ENCODE results near the gene CNTN5. TPM values are rescaled to one million over a fixed set of nuclear protein-coding genes. Genes with fewer than 3 reads are reported as not detected.

The CNTN5 gene
- total RNA-seq, 3 donors from 2014 or later (not counting 1 experiment from before 2014, with no cell fraction given) = not detected

GRCh38 chr11:99241066-99241465, 220.3 kb downstream of the CNTN5 start:
- Mint-ChIP-seq H3K4me3 (no peak overlapping the region), H3K27ac (no peak overlapping the region), H3K9me3 (peaks cover 10 to 19% of the 10 kb centered on the region in 2 donors), H3K4me1 (no peaks in the 10 kb centered on the region), H3K36me3 (no peaks in the 10 kb centered on the region), H3K27me3 (ENCODE audit: low read depth in 2 of 2) (no peaks in the 10 kb centered on the region)
- Histone ChIP-seq H3K27ac (ENCODE audit: low read length) (no peak overlapping the region), H3K4me1 (ENCODE audit: control insufficient read depth, insufficient read depth, low read length) (no peaks in the 10 kb centered on the region), H3K4me3 (ENCODE audit: low read length) (no peak overlapping the region), H3K9me3 (ENCODE audit: control insufficient read depth, insufficient read depth, low read length) (peaks cover under 1% of the 10 kb centered on the region), H3K36me3 (ENCODE audit: control insufficient read depth, insufficient read depth, low read length) (no peaks in the 10 kb centered on the region), H3K27me3 (ENCODE audit: control insufficient read depth, insufficient read depth, low read length) (no peaks in the 10 kb centered on the region)
- ATAC-seq (no peak), DNase-seq (no peak)
- intact Hi-C loops (cut with micrococcal nuclease) = no loop called here
- TF ChIP-seq, protein P1, sequence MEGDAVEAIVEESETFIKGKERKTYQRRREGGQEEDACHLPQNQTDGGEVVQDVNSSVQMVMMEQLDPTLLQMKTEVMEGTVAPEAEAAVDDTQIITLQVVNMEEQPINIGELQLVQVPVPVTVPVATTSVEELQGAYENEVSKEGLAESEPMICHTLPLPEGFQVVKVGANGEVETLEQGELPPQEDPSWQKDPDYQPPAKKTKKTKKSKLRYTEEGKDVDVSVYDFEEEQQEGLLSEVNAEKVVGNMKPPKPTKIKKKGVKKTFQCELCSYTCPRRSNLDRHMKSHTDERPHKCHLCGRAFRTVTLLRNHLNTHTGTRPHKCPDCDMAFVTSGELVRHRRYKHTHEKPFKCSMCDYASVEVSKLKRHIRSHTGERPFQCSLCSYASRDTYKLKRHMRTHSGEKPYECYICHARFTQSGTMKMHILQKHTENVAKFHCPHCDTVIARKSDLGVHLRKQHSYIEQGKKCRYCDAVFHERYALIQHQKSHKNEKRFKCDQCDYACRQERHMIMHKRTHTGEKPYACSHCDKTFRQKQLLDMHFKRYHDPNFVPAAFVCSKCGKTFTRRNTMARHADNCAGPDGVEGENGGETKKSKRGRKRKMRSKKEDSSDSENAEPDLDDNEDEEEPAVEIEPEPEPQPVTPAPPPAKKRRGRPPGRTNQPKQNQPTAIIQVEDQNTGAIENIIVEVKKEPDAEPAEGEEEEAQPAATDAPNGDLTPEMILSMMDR (IDR thresholded peaks at IDR 0.05) = no peak
- WGBS (ENCODE audit: insufficient coverage) = 91% methylated on average over 1 of the region's 2 CpGs

DNA sequence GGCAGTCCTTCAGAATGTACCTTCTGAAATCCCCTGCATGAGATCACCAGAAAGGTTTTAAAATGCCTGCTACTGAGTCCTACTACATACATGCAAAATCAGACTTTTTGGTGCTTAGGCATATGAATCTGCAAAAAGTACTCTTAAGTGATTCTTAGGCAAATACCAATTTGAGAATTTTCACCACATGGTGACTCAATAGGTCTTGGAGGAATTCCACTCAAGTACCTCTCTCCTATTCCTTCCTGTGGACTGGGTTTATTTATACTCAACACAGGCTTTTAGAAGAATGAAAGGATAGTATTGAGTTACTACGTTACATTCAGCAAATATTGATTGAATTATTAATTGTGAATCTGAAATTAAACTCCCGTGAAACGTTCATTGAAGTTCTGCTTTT, 223.9 kb downstream of the CNTN5 start:
- Mint-ChIP-seq H3K4me3 (no peak overlapping the region), H3K4me1 (no peaks in the 10 kb centered on the region), H3K36me3 (no peaks in the 10 kb centered on the region), H3K27ac (no peak overlapping the region), H3K27me3 (ENCODE audit: low read depth in 2 of 2) (no peaks in the 10 kb centered on the region), H3K9me3 (peaks cover 10 to 22% of the 10 kb centered on the region in 2 donors)
- Histone ChIP-seq H3K4me1 (ENCODE audit: control insufficient read depth, insufficient read depth, low read length) (no peaks in the 10 kb centered on the region), H3K4me3 (ENCODE audit: low read length) (no peak overlapping the region), H3K27ac (ENCODE audit: low read length) (no peak overlapping the region), H3K27me3 (ENCODE audit: control insufficient read depth, insufficient read depth, low read length) (no peaks in the 10 kb centered on the region), H3K9me3 (ENCODE audit: control insufficient read depth, insufficient read depth, low read length) (peaks cover 3% of the 10 kb centered on the region), H3K36me3 (ENCODE audit: control insufficient read depth, insufficient read depth, low read length) (no peaks in the 10 kb centered on the region)
- intact Hi-C loops (cut with micrococcal nuclease) = no loop called here
- WGBS (ENCODE audit: insufficient coverage) = no CpG with 5 or more reads among the region's 3 CpGs
- no peak for ATAC-seq
- TF ChIP-seq, protein P1 (IDR thresholded peaks at IDR 0.05) = no peak
- DNase-seq = no peak

DNA sequence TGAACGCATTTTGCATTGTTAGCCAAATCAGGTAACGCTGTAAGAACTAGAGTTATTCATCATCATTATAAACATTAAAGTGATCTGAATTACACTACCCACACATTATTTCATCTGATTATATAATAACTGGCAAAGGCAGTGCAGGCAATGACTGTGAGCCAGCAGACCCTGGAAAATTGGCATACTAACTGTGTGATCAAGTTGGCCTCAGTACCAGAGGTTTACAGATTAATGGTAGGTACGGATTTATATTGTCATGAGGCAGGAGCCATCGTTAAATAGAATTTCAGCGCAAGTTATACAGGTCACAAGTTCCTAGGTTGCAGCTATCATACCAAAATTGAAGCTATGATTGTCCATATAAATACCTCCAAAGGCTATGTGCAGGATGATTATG, 225.4 kb downstream of the CNTN5 start:
- H3K27me3 ChIP-seq (ENCODE audit: control insufficient read depth, insufficient read depth, low read length) = no peaks in the 10 kb centered on the region
- no peak overlapping the region for H3K4me3 Mint-ChIP-seq
- H3K27ac Mint-ChIP-seq = no peak overlapping the region
- H3K4me1 ChIP-seq (ENCODE audit: control insufficient read depth, insufficient read depth, low read length) = no peaks in the 10 kb centered on the region
- no peaks in the 10 kb centered on the region for H3K27me3 Mint-ChIP-seq (ENCODE audit: low read depth in 2 of 2)
- ATAC-seq (no peak), DNase-seq (no peak)
- no peaks in the 10 kb centered on the region for H3K36me3 Mint-ChIP-seq
- TF ChIP-seq, protein P1 (IDR thresholded peaks at IDR 0.05) = no peak
- no peak overlapping the region for H3K4me3 ChIP-seq (ENCODE audit: low read length)
- H3K9me3 Mint-ChIP-seq = peaks cover 6 to 19% of the 10 kb centered on the region in 2 donors
- H3K9me3 ChIP-seq (ENCODE audit: control insufficient read depth, insufficient read depth, low read length) = peaks cover 3% of the 10 kb centered on the region
- intact Hi-C loops (cut with micrococcal nuclease) = no loop called here
- 93% methylated on average over 5 of the region's 5 CpGs for WGBS (ENCODE audit: insufficient coverage)
- no peaks in the 10 kb centered on the region for H3K36me3 ChIP-seq (ENCODE audit: control insufficient read depth, insufficient read depth, low read length)
- no peaks in the 10 kb centered on the region for H3K4me1 Mint-ChIP-seq
- no peak overlapping the region for H3K27ac ChIP-seq (ENCODE audit: low read length)

GRCh38 chr11:99256614-99257013, 235.9 kb downstream of the CNTN5 start:
- Mint-ChIP-seq H3K27ac (no peak overlapping the region), H3K9me3 (peaks cover 9 to 22% of the 10 kb centered on the region in 2 donors), H3K36me3 (no peaks in the 10 kb centered on the region), H3K27me3 (ENCODE audit: low read depth in 2 of 2) (no peaks in the 10 kb centered on the region), H3K4me1 (no peaks in the 10 kb centered on the region), H3K4me3 (no peak overlapping the region)
- Histone ChIP-seq H3K4me1 (ENCODE audit: control insufficient read depth, insufficient read depth, low read length) (no peaks in the 10 kb centered on the region), H3K36me3 (ENCODE audit: control insufficient read depth, insufficient read depth, low read length) (no peaks in the 10 kb centered on the region), H3K9me3 (ENCODE audit: control insufficient read depth, insufficient read depth, low read length) (no peaks in the 10 kb centered on the region), H3K27me3 (ENCODE audit: control insufficient read depth, insufficient read depth, low read length) (no peaks in the 10 kb centered on the region), H3K4me3 (ENCODE audit: low read length) (no peak overlapping the region), H3K27ac (ENCODE audit: low read length) (no peak overlapping the region)
- TF ChIP-seq, protein P1 (IDR thresholded peaks at IDR 0.05) = no peak
- DNase-seq (no peak), ATAC-seq (no peak)
- intact Hi-C loops (cut with micrococcal nuclease) = no loop called here
- no CpG with 5 or more reads among the region's 1 CpG for WGBS (ENCODE audit: insufficient coverage)
